ENCODE results near the gene SH3BP4. TPM values are rescaled to one million over a fixed set of nuclear protein-coding genes. Genes with fewer than 3 reads are reported as not detected.

Gene SH3BP4
- total RNA-seq, 1 experiment from 2014 or later, result 93.8 TPM

DNA sequence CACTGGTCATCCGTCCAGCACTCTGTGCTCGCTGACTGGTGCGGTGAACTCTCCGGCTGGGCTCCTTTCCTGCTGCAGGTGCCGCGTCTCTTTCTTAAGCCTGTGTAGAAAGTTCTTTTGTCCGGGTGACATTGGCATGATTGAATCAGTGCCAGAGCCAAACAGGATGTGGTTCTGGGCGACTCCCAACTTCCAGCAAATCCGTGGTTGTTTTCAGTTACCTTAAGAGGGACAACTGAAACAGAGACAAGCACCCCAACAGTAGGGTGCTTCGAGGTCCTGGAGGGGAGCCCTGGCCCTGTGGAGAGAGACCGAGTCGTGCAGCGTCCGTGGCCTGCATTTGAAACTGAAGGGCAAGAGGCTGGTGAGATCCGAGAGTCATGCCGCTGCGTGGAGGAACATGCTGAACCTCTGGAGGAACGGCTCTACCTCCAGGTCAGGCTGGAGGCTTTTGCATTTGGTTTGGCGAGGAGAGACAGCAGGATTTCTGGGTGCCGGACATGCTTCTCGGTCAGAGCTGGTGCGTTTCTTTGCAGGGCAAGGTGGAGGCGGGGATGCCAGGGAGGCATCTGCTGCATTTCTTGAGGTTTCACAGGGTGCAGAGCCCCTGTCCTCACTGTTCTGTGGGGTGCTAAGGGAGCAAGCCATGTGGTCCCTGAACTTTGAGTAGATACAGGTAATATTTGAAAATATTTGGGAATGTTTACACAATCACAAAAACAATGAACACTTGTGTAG, 26.8 kb downstream of the SH3BP4 start:
- Histone ChIP-seq H3K18ac (ENCODE audit: insufficient read length, low read depth, low read length) (no peak overlapping the region), H3K23ac (ENCODE audit: insufficient read length, low read depth, low read length) (no peak overlapping the region), H3K79me2 (ENCODE audit: insufficient read depth, low read length) (peaks cover 15% of the 10 kb centered on the region; the same call in 1 of the 2 replicates), H2BK5ac (ENCODE audit: insufficient read length, low read length) (no peak overlapping the region), H3K23me2 (ENCODE audit: insufficient read length, low read depth, low read length, poor library complexity, severe bottlenecking) (peaks cover 5% of the 10 kb centered on the region), H2AK5ac (ENCODE audit: insufficient read length, low read length) (no peak overlapping the region), H3K4ac (ENCODE audit: low read depth, low read length) (no peak overlapping the region), H2BK15ac (ENCODE audit: low read depth, low read length) (no peak overlapping the region), H2AFZ (ENCODE audit: low read length) (no peak overlapping the region), H2BK12ac (ENCODE audit: insufficient read length, low read depth, low read length) (no peak overlapping the region), H3K9ac (ENCODE audit: extremely low read depth, insufficient read length, low read length) (no peak overlapping the region), H2BK120ac (ENCODE audit: low read depth, low read length, poor library complexity, severe bottlenecking) (no peak overlapping the region), H3K9me3 (ENCODE audit: control insufficient read depth, low read depth, low read length) (no peaks in the 10 kb centered on the region), H3T11ph (ENCODE audit: low read length) (no peak overlapping the region), H3K14ac (ENCODE audit: insufficient read depth, low read length) (no peak overlapping the region), H4K91ac (ENCODE audit: insufficient read length, low read depth, low read length) (no peak overlapping the region), H3K79me1 (ENCODE audit: insufficient read depth, low read depth, low read length, poor library complexity, severe bottlenecking) (peaks cover 3% of the 10 kb centered on the region), H4K8ac (replicated peaks; ENCODE audit: insufficient read length, low read depth, low read length) (no peak overlapping the region), H4K20me1 (ENCODE audit: control insufficient read depth, insufficient read depth, insufficient read length) (peaks cover 5% of the 10 kb centered on the region), H2BK20ac (ENCODE audit: low read depth, low read length, poor library complexity, severe bottlenecking) (no peak overlapping the region), H3K27me3 (ENCODE audit: insufficient read depth, low read length) (no peaks in the 10 kb centered on the region), H3K56ac (ENCODE audit: insufficient read length, low read depth, low read length) (no peak overlapping the region), H3K4me2 (ENCODE audit: insufficient read depth, insufficient read length, low read length) (no peak overlapping the region), H3K27ac (ENCODE audit: insufficient read length, low read depth, low read length) (no peak overlapping the region), H3K4me1 (ENCODE audit: insufficient read depth, low read length) (peaks cover 17% of the 10 kb centered on the region), H4K5ac (ENCODE audit: insufficient read length, low read depth, low read length) (no peak overlapping the region)
- TF ChIP-seq, protein P1, sequence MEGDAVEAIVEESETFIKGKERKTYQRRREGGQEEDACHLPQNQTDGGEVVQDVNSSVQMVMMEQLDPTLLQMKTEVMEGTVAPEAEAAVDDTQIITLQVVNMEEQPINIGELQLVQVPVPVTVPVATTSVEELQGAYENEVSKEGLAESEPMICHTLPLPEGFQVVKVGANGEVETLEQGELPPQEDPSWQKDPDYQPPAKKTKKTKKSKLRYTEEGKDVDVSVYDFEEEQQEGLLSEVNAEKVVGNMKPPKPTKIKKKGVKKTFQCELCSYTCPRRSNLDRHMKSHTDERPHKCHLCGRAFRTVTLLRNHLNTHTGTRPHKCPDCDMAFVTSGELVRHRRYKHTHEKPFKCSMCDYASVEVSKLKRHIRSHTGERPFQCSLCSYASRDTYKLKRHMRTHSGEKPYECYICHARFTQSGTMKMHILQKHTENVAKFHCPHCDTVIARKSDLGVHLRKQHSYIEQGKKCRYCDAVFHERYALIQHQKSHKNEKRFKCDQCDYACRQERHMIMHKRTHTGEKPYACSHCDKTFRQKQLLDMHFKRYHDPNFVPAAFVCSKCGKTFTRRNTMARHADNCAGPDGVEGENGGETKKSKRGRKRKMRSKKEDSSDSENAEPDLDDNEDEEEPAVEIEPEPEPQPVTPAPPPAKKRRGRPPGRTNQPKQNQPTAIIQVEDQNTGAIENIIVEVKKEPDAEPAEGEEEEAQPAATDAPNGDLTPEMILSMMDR (conservative IDR thresholded peaks at IDR 0.05), result no peak
- peak overlapping the region; percentile 53 to 88 (median 77); a peak in 5 of 7 replicates for H3K27ac Mint-ChIP-seq
- H3K9me3 Mint-ChIP-seq, result peaks cover 10% of the 10 kb centered on the region in 2 experiments
- H3K27me3 Mint-ChIP-seq (ENCODE audit: low read depth), result no peaks in the 10 kb centered on the region; the same call in 1 of the 2 replicates
- peaks cover 69 to 70% of the 10 kb centered on the region in 2 experiments for H3K4me1 Mint-ChIP-seq
- no peak overlapping the region for H3K4me3 Mint-ChIP-seq
- DNase-seq, result no peak
- peaks cover 19 to 29% (median 23%) of the 10 kb centered on the region in 3 experiments for H3K36me3 Mint-ChIP-seq (ENCODE audit: insufficient read depth in 1 of 3, low read depth in 3 of 3)
- WGBS (ENCODE audit: extremely low coverage, insufficient read length, low lambda C conversion rate), result no CpG with 5 or more reads among the region's 23 CpGs
